Type B pancreatic cell (in vitro differentiated cells): ENCODE data around the gene A4GALT. TPM values are rescaled to one million over a fixed set of nuclear protein-coding genes. Genes with fewer than 3 reads are reported as not detected.

Experiments used
- DNase-seq: peaks from one replicate; pipeline ENCODE4 v3.0.0; 2021; ENCODE audit warnings: mixed read lengths; ENCODE audit not compliant: unreplicated experiment; ENCODE audit errors: extremely low spot score
- H3K27ac Mint-ChIP-seq: 2 replicates; pipeline ENCODE4 v1.8.0; 2021; ENCODE audit warnings: mild to moderate bottlenecking, mixed read lengths
- H3K27me3 Mint-ChIP-seq: 2 replicates; pipeline ENCODE4 v1.8.0; 2021; ENCODE audit warnings: mixed read lengths
- H3K36me3 Mint-ChIP-seq: 2 replicates; pipeline ENCODE4 v1.8.0; 2021; ENCODE audit warnings: mixed read lengths
- H3K4me1 Mint-ChIP-seq: one replicate; pipeline ENCODE4 v1.8.0; 2021; ENCODE audit warnings: mixed read lengths; ENCODE audit not compliant: unreplicated experiment
- H3K4me3 Mint-ChIP-seq: 2 replicates; pipeline ENCODE4 v1.8.0; 2021; ENCODE audit warnings: mild to moderate bottlenecking, mixed read lengths
- H3K9me3 Mint-ChIP-seq: 2 replicates; pipeline ENCODE4 v1.8.0; 2021; ENCODE audit warnings: mixed read lengths
- CTCF ChIP-seq: fragments of 200-600 bp; sonication (generic); conservative IDR thresholded peaks from 2 replicates; pipeline ENCODE4 v1.5.0; 2021; ENCODE audit warnings: antibody characterized with exemption, mild to moderate bottlenecking
- total RNA-seq: library from RNA; stranded (reverse); gene quantifications from 2 replicates; pipeline ENCODE4 v1.2.1, GENCODE V29; 2021; ENCODE audit warnings: low replicate concordance

The A4GALT gene
- total RNA-seq, 1 donor from 2014 or later = 20.2 TPM

GRCh38 chr22:42717197-42717928, 3.3 kb downstream of the A4GALT start:
- H3K4me3 Mint-ChIP-seq = peak overlapping the region; percentile 62
- H3K27me3 Mint-ChIP-seq = peaks cover 44% of the 10 kb centered on the region
- H3K36me3 Mint-ChIP-seq = peaks cover 9% of the 10 kb centered on the region
- peaks cover 23% of the 10 kb centered on the region for H3K4me1 Mint-ChIP-seq
- no peak for TF ChIP-seq CTCF
- peak overlapping the region; percentile 91 for H3K27ac Mint-ChIP-seq
- DNase-seq = no peak
- no peaks in the 10 kb centered on the region for H3K9me3 Mint-ChIP-seq

GRCh38 chr22:42716649-42717127, 4.0 kb downstream of the A4GALT start:
- no peak for TF ChIP-seq CTCF
- H3K4me1 Mint-ChIP-seq = peaks cover 23% of the 10 kb centered on the region
- no peaks in the 10 kb centered on the region for H3K9me3 Mint-ChIP-seq
- H3K27ac Mint-ChIP-seq = peak overlapping the region; percentile 91
- peak overlapping the region; percentile 62 for H3K4me3 Mint-ChIP-seq
- DNase-seq = no peak
- H3K27me3 Mint-ChIP-seq = peaks cover 40% of the 10 kb centered on the region
- peaks cover 9% of the 10 kb centered on the region for H3K36me3 Mint-ChIP-seq

- H3K36me3 Mint-ChIP-seq = peaks cover 7% of the 10 kb centered on the region
- TF ChIP-seq CTCF = no peak
- H3K4me3 Mint-ChIP-seq = no peak overlapping the region
- H3K27ac Mint-ChIP-seq = peak overlapping the region; percentile 91
- peaks cover 35% of the 10 kb centered on the region for H3K27me3 Mint-ChIP-seq
- peaks cover 20% of the 10 kb centered on the region for H3K4me1 Mint-ChIP-seq
- DNase-seq = no peak
- no peaks in the 10 kb centered on the region for H3K9me3 Mint-ChIP-seq
These were observed 4.4 kb downstream of the A4GALT start for GRCh38 chr22:42716221-42716620.

- DNase-seq = no peak
- Mint-ChIP-seq H3K9me3 (peaks cover 2% of the 10 kb centered on the region), H3K4me1 (peaks cover 17% of the 10 kb centered on the region), H3K36me3 (peaks cover 5% of the 10 kb centered on the region), H3K4me3 (no peak overlapping the region), H3K27ac (peak overlapping the region; percentile 59), H3K27me3 (peaks cover 31% of the 10 kb centered on the region)
- TF ChIP-seq CTCF = no peak
These were observed 5.8 kb downstream of the A4GALT start for GRCh38 chr22:42714768-42715390.

GRCh38 chr22:42714308-42714707, 6.4 kb downstream of the A4GALT start:
- Mint-ChIP-seq H3K36me3 (peaks cover 3% of the 10 kb centered on the region), H3K4me3 (no peak overlapping the region), H3K27me3 (peaks cover 26% of the 10 kb centered on the region), H3K9me3 (peaks cover 4% of the 10 kb centered on the region), H3K27ac (no peak overlapping the region), H3K4me1 (peaks cover 15% of the 10 kb centered on the region)
- no peak for DNase-seq
- no peak for TF ChIP-seq CTCF
